IMR-90 (cell line): ENCODE measurements around the gene KCNQ5. TPM values are rescaled to one million over a fixed set of nuclear protein-coding genes. Genes with fewer than 3 reads are reported as not detected.

ENCODE experiments used
- ATAC-seq: fragments of 200-7000 bp; cut with Tn5 transposase; 2 replicates; pipeline ENCODE4 v1.9.1; 2020; ENCODE audit warnings: low read depth, mild to moderate bottlenecking, moderate library complexity
- BruUV-seq: library from RNA; stranded (reverse); fragments of 400-500 nt; replicated peaks from 2 replicates; lab custom pipeline; 2021; lab: Mats Ljungman, UMichigan
- CTCF ChIA-PET: fragments of 300-600 bp; formaldehyde crosslinking; extraction: SDS; loops from one replicate; lab custom pipeline; 2021; ENCODE audit warnings: antibody characterized with exemption; lab: Yijun Ruan, JAX
- POLR2A ChIA-PET: fragments of 300-600 bp; sonication (Branson Sonifier 250); formaldehyde crosslinking; loops from one replicate; lab custom pipeline; 2022; ENCODE audit warnings: antibody characterized with exemption; ENCODE audit not compliant: unreplicated experiment; lab: Charles Lee
- DNase-seq: peaks from one replicate; pipeline ENCODE4 v3.0.0; 2013
- H2AFZ ChIP-seq: replicated peaks from 2 replicates; pipeline ENCODE3; 2013; ENCODE audit warnings: low read length, mild to moderate bottlenecking; ENCODE audit not compliant: poor library complexity
- H2AK5ac ChIP-seq: 2 replicates; pipeline ENCODE4 v1.6.1; 2013; ENCODE audit warnings: low read depth, low read length, inconsistent platforms
- H2AK9ac ChIP-seq: replicated peaks from 2 replicates; pipeline ENCODE3; 2013; ENCODE audit warnings: mild to moderate bottlenecking, low read depth, low read length, moderate library complexity; ENCODE audit not compliant: poor library complexity
- H2BK120ac ChIP-seq: 2 replicates; pipeline ENCODE4 v1.6.1; 2013; ENCODE audit warnings: low read depth, low read length, inconsistent platforms
- H2BK15ac ChIP-seq: 3 replicates; pipeline ENCODE4 v1.6.1; 2013; ENCODE audit warnings: low read depth, low read length, inconsistent platforms
- H2BK20ac ChIP-seq: 2 replicates; pipeline ENCODE4 v1.6.1; 2013; ENCODE audit warnings: low read depth, mild to moderate bottlenecking, inconsistent platforms, low read length, moderate library complexity
- H2BK5ac ChIP-seq: 2 replicates; pipeline ENCODE4 v1.6.1; 2013; ENCODE audit warnings: mild to moderate bottlenecking, low read depth, low read length, inconsistent platforms; ENCODE audit not compliant: poor library complexity, severe bottlenecking
- H3K14ac ChIP-seq: replicated peaks from 2 replicates; pipeline ENCODE4 v1.6.1; 2013; ENCODE audit warnings: low read depth, low read length, inconsistent platforms
- H3K18ac ChIP-seq: 2 replicates; pipeline ENCODE4 v1.6.1; 2013; ENCODE audit warnings: low read depth, low read length, control low read depth
- H3K23ac ChIP-seq: 2 replicates; pipeline ENCODE4 v1.6.1; 2013; ENCODE audit warnings: low read depth, low read length, inconsistent platforms
- H3K27ac ChIP-seq: 2 replicates; pipeline ENCODE4 v1.5.1; 2013; ENCODE audit warnings: mild to moderate bottlenecking, control low read depth, low read length; ENCODE audit not compliant: insufficient read depth
- H3K27me3 ChIP-seq: 2 replicates; pipeline ENCODE4 v1.6.1; 2013; ENCODE audit warnings: low read length; ENCODE audit not compliant: control insufficient read depth, insufficient read depth
- H3K36me3 ChIP-seq: 2 replicates; pipeline ENCODE4 v1.6.1; 2013; ENCODE audit warnings: low read length, mixed read lengths; ENCODE audit not compliant: control insufficient read depth, insufficient read depth
- H3K4ac ChIP-seq: 2 replicates; pipeline ENCODE4 v1.6.1; 2013; ENCODE audit warnings: low read depth, low read length, inconsistent platforms
- H3K4me1 ChIP-seq: 2 replicates; pipeline ENCODE4 v1.6.1; 2013; ENCODE audit warnings: low read length, mixed read lengths; ENCODE audit not compliant: control insufficient read depth, insufficient read depth
- H3K4me2 ChIP-seq: 2 replicates; pipeline ENCODE4 v1.6.1; 2013; ENCODE audit warnings: low read depth, mild to moderate bottlenecking, control low read depth, low read length, moderate library complexity
- H3K4me3 ChIP-seq: 2 replicates; pipeline ENCODE4 v1.5.1; 2013; ENCODE audit warnings: low read depth, mild to moderate bottlenecking, control low read depth, low read length, moderate library complexity; ENCODE audit not compliant: insufficient read depth
- H3K56ac ChIP-seq: 2 replicates; pipeline ENCODE4 v1.6.1; 2013; ENCODE audit warnings: low read length, inconsistent platforms; ENCODE audit not compliant: insufficient read depth; ENCODE audit errors: extremely low read depth
- H3K79me1 ChIP-seq, 2 experiments: 2 replicates each; pipeline ENCODE4 v1.6.1; 2013; ENCODE audit warnings: low read length in 2 of 2, inconsistent platforms in 1 of 2, low read depth in 1 of 2
- H3K9ac ChIP-seq: 2 replicates; pipeline ENCODE4 v1.6.1; 2013; ENCODE audit warnings: low read depth, low read length, control low read depth
- H3K9me1 ChIP-seq: 2 replicates; pipeline ENCODE4 v1.6.1; 2013; ENCODE audit warnings: low read length, inconsistent platforms; ENCODE audit not compliant: insufficient read depth
- H3K9me3 ChIP-seq: 2 replicates; pipeline ENCODE4 v1.6.1; 2013; ENCODE audit warnings: low read length; ENCODE audit not compliant: control insufficient read depth, insufficient read depth
- H4K20me1 ChIP-seq: 2 replicates; pipeline ENCODE4 v1.6.1; 2013; ENCODE audit warnings: low read length, inconsistent platforms; ENCODE audit not compliant: insufficient read depth
- H4K5ac ChIP-seq: 2 replicates; pipeline ENCODE4 v1.6.1; 2013; ENCODE audit warnings: mild to moderate bottlenecking, low read depth, low read length, control low read depth
- H4K8ac ChIP-seq, 2 experiments: 2 replicates each; pipeline ENCODE4 v1.6.1; 2013; ENCODE audit warnings: low read depth in 2 of 2, low read length in 2 of 2, control low read depth in 1 of 2, inconsistent platforms in 1 of 2
- H4K91ac ChIP-seq: 2 replicates; pipeline ENCODE4 v1.6.1; 2013; ENCODE audit warnings: low read depth, low read length, inconsistent platforms; ENCODE audit not compliant: insufficient read depth
- CTCF ChIP-seq: conservative IDR thresholded peaks from 2 replicates; pipeline ENCODE4 v1.5.1; 2012; ENCODE audit warnings: mild to moderate bottlenecking, low read depth, low read length, improper control_type of control experiment
- MAFK ChIP-seq: IDR thresholded peaks from 2 replicates; pipeline ENCODE4 v1.6.1; 2012; ENCODE audit warnings: low read depth, low read length, improper control_type of control experiment
- MAZ ChIP-seq: IDR thresholded peaks from 2 replicates; pipeline ENCODE4 v1.6.1; 2012; ENCODE audit warnings: low read depth, mild to moderate bottlenecking, low read length, improper control_type of control experiment, moderate library complexity, borderline replicate concordance
- NFE2L2 ChIP-seq: fragments of 150-350 bp; IDR thresholded peaks from 2 replicates; pipeline ENCODE4 v1.6.1; 2016; ENCODE audit warnings: low read depth, mild to moderate bottlenecking, low read length
- RCOR1 ChIP-seq: IDR thresholded peaks from 2 replicates; pipeline ENCODE4 v1.6.1; 2012; ENCODE audit warnings: mild to moderate bottlenecking, low read length, improper control_type of control experiment; ENCODE audit not compliant: insufficient replicate concordance
- RFX5 ChIP-seq: IDR thresholded peaks from 2 replicates; pipeline ENCODE4 v1.8.0; 2012; ENCODE audit warnings: low read depth, mild to moderate bottlenecking, low read length, moderate library complexity
- WGBS, 2 experiments: methylation state at CpG; one replicate each; pipeline versions ENCODE4 v1.1.5 to v1.1.7; 2013; ENCODE audit warnings: missing lambda C conversion rate in 2 of 2; ENCODE audit not compliant: insufficient read length in 1 of 2; ENCODE audit errors: extremely low coverage in 2 of 2; 5-methylcytosine and 5-hydroxymethylcytosine counted together
- dilution Hi-C: fragments of 300-500 bp; cut with HindIII; formaldehyde crosslinking; loops from one replicate; pipeline ENCODE4 v1.14.3; 2018; ENCODE audit warnings: low sequenced_read_pairs; ENCODE audit not compliant: unreplicated experiment
- in situ Hi-C: fragments of 300-500 bp; cut with MboI; formaldehyde crosslinking; loops from 3 replicates; pipeline ENCODE4 v1.14.3; 2019; ENCODE audit warnings: low sequenced_read_pairs, inconsistent platforms, mixed read lengths
- intact Hi-C: fragments of 100-400 bp; cut with micrococcal nuclease; formaldehyde crosslinking; loops from 2 replicates; pipeline ENCODE4 v1.10.0; 2022
- polyA plus RNA-seq, 3 experiments: library from polyadenylated mRNA; depleted of rRNA; stranded (reverse); fragments of >200 nt; gene quantifications; 2 replicates each; pipeline ENCODE4 v1.2.3, GENCODE V29; 2012; ENCODE audit warnings: low replicate concordance in 1 of 3
- total RNA-seq: library from RNA; depleted of rRNA; stranded (reverse); fragments of >200 nt; gene quantifications from 2 replicates; pipeline ENCODE4 v1.2.3, GENCODE V29; 2012

The KCNQ5 gene
- total and polyA plus RNA-seq, 2 of the 4 experiments (the other 2 are of a cell fraction) = 0.75 to 1.3 TPM

- DNase-seq (no peak), ATAC-seq (no peak)
- no peaks in the 10 kb centered on the region for H3K9me3 ChIP-seq
- intact Hi-C loops (no loop called here), in situ Hi-C loops (no loop called here), dilution Hi-C loops (no loop called here)
- no peaks in the 10 kb centered on the region; the same call in 1 of the 2 replicates for H3K4me1 ChIP-seq
- no peak overlapping the region for H4K5ac ChIP-seq
- no peaks in the 10 kb centered on the region for H3K36me3 ChIP-seq
- BruUV-seq = no TSS peak
- H2BK15ac ChIP-seq = no peak overlapping the region
- no peak overlapping the region for H2AFZ ChIP-seq
- no peak overlapping the region for H2AK5ac ChIP-seq
- H3K56ac ChIP-seq = no peak overlapping the region
- no peak overlapping the region for H4K91ac ChIP-seq
- H4K20me1 ChIP-seq = no peaks in the 10 kb centered on the region
- no peaks in the 10 kb centered on the region; a peak in 2 of 4 replicates for H3K79me1 ChIP-seq
- no peaks in the 10 kb centered on the region for H3K27me3 ChIP-seq
- no peak overlapping the region for H2BK5ac ChIP-seq
- no peak overlapping the region for H4K8ac ChIP-seq
- ChIA-PET CTCF (no interaction called here), POLR2A (no interaction called here)
- no peak overlapping the region for H3K4me2 ChIP-seq
- no peak overlapping the region for H3K9ac ChIP-seq
- TF ChIP-seq CTCF (no peak), MAZ (no peak), RCOR1 (no peak), RFX5 (no peak), MAFK (no peak), NFE2L2 (no peak)
- H2BK20ac ChIP-seq = no peak overlapping the region
- no peak overlapping the region for H3K18ac ChIP-seq
- no peak overlapping the region for H3K4me3 ChIP-seq
- no peak overlapping the region for H3K14ac ChIP-seq
- no peak overlapping the region for H3K27ac ChIP-seq
- no CpG with 5 or more reads among the region's 1 CpG for WGBS, 2 experiments
- no peak overlapping the region for H3K23ac ChIP-seq
- no peak overlapping the region for H2BK120ac ChIP-seq
- H2AK9ac ChIP-seq = no peak overlapping the region
- H3K4ac ChIP-seq = no peak overlapping the region
- no peaks in the 10 kb centered on the region; the same call in 1 of the 2 replicates for H3K9me1 ChIP-seq
Observed at GRCh38 chr6:72672906-72673305, 51.0 kb downstream of the KCNQ5 start.
